ENCODE data around the gene ZNF563.

GRCh38 chr19:12295191-12295590 is 38.2 kb downstream of the ZNF563 start:
- no peak for TF ChIP-seq CTCF (IDR thresholded peaks at IDR 0.05)
- TF ChIP-seq POLR2A (IDR thresholded peaks at IDR 0.05), result no peak
